Neural progenitor cell (in vitro differentiated cells): Measurements from ENCODE around the gene FGFR3. TPM values are rescaled to one million over a fixed set of nuclear protein-coding genes. Genes with fewer than 3 reads are reported as not detected.

Source experiments
- DNase-seq: peaks from one replicate; pipeline ENCODE4 v3.0.0-alpha.2; 2016; ENCODE audit warnings: low spot score
- H2AFZ ChIP-seq: fragments of 200-600 bp; sonication (generic); replicated peaks from 2 replicates; pipeline ENCODE4 v1.6.1; 2016; ENCODE audit warnings: antibody characterized with exemption
- H3F3A ChIP-seq: fragments of 200-600 bp; sonication (generic); 2 replicates; pipeline ENCODE4 v1.6.1; 2016; ENCODE audit warnings: antibody characterized with exemption, low read depth
- H3K27ac ChIP-seq: fragments of 200-600 bp; sonication (generic); 2 replicates; pipeline ENCODE4 v1.5.1; 2016; ENCODE audit warnings: mild to moderate bottlenecking
- H3K27me3 ChIP-seq: fragments of 200-600 bp; sonication (generic); 2 replicates; pipeline ENCODE4 v1.6.1; 2016; ENCODE audit warnings: mild to moderate bottlenecking, moderate library complexity
- H3K36me3 ChIP-seq: fragments of 200-600 bp; sonication (generic); 2 replicates; pipeline ENCODE4 v1.5.1; 2016
- H3K4me1 ChIP-seq: fragments of 200-600 bp; sonication (generic); 2 replicates; pipeline ENCODE4 v1.6.1; 2016; ENCODE audit warnings: mixed run types
- H3K4me2 ChIP-seq: fragments of 200-600 bp; sonication (generic); 2 replicates; pipeline ENCODE4 v1.6.1; 2016
- H3K4me3 ChIP-seq: fragments of 200-600 bp; sonication (generic); 2 replicates; pipeline ENCODE4 v1.5.1; 2016
- H3K79me2 ChIP-seq: fragments of 200-600 bp; sonication (generic); 2 replicates; pipeline ENCODE4 v1.6.1; 2016; ENCODE audit warnings: low read depth
- H3K9ac ChIP-seq: fragments of 200-600 bp; sonication (generic); 2 replicates; pipeline ENCODE4 v1.6.1; 2016
- H3K9me3 ChIP-seq: fragments of 200-600 bp; sonication (generic); 2 replicates; pipeline ENCODE4 v1.5.1; 2016; ENCODE audit warnings: low read depth
- H4K20me1 ChIP-seq: fragments of 200-600 bp; sonication (generic); 2 replicates; pipeline ENCODE4 v1.6.1; 2016; ENCODE audit warnings: low read depth
- H3K27ac Mint-ChIP-seq: 3 replicates; pipeline ENCODE4 v1.8.0; 2021; ENCODE audit warnings: mixed read lengths
- H3K27me3 Mint-ChIP-seq: 2 replicates; pipeline ENCODE4 v1.8.0; 2022; ENCODE audit warnings: low read depth, mild to moderate bottlenecking, inconsistent platforms, moderate library complexity, mixed read lengths; ENCODE audit not compliant: insufficient read depth
- H3K36me3 Mint-ChIP-seq: 3 replicates; pipeline ENCODE4 v1.8.0; 2021; ENCODE audit warnings: mixed read lengths
- H3K4me1 Mint-ChIP-seq: 3 replicates; pipeline ENCODE4 v1.8.0; 2021; ENCODE audit warnings: mixed read lengths
- H3K4me3 Mint-ChIP-seq: 3 replicates; pipeline ENCODE4 v1.8.0; 2021; ENCODE audit warnings: mild to moderate bottlenecking, moderate library complexity, mixed read lengths
- H3K9me3 Mint-ChIP-seq: 3 replicates; pipeline ENCODE4 v1.8.0; 2020; ENCODE audit warnings: mixed read lengths
- CTCF ChIP-seq: fragments of 200-600 bp; sonication (generic); IDR thresholded peaks from 2 replicates; pipeline ENCODE4 v1.5.1; 2017; ENCODE audit warnings: antibody characterized with exemption, mild to moderate bottlenecking
- EZH2 ChIP-seq: fragments of 200-600 bp; sonication (generic); IDR thresholded peaks from 2 replicates; pipeline ENCODE4 v1.6.1; 2017; ENCODE audit warnings: antibody characterized with exemption, mild to moderate bottlenecking, moderate library complexity
- EZH2phosphoT487 ChIP-seq: fragments of 200-600 bp; sonication (generic); IDR thresholded peaks from 2 replicates; pipeline ENCODE4 v1.6.1; 2017; ENCODE audit warnings: antibody characterized with exemption
- total RNA-seq: library from RNA; depleted of rRNA; stranded (reverse); fragments of >200 nt; gene quantifications from 2 replicates; pipeline ENCODE4 v1.2.3, GENCODE V29; 2015; ENCODE audit warnings: low replicate concordance

Gene FGFR3
- total RNA-seq, 1 donor from 2014 or later, result 4.8 TPM

- Mint-ChIP-seq H3K4me1 (peaks cover 35% of the 10 kb centered on the region), H3K9me3 (no peaks in the 10 kb centered on the region), H3K36me3 (no peaks in the 10 kb centered on the region), H3K4me3 (no peak overlapping the region), H3K27me3 (peaks cover 9% of the 10 kb centered on the region), H3K27ac (no peak overlapping the region)
- H3K4me3 ChIP-seq, result no peak overlapping the region
- TF ChIP-seq EZH2phosphoT487 (no peak), CTCF (no peak), EZH2 (no peak)
- peaks cover 19% of the 10 kb centered on the region for H3F3A ChIP-seq
- H3K4me2 ChIP-seq, result peak overlapping the region; percentile 51
- no peak for DNase-seq
- H3K36me3 ChIP-seq, result no peaks in the 10 kb centered on the region
- peaks cover 22% of the 10 kb centered on the region for H3K27me3 ChIP-seq
- peaks cover 39% of the 10 kb centered on the region for H4K20me1 ChIP-seq
- H3K9me3 ChIP-seq, result no peaks in the 10 kb centered on the region
- no peak overlapping the region for H3K27ac ChIP-seq
- peaks cover 64% of the 10 kb centered on the region for H3K4me1 ChIP-seq
- no peak overlapping the region for H2AFZ ChIP-seq
- no peak overlapping the region for H3K9ac ChIP-seq
- H3K79me2 ChIP-seq, result no peaks in the 10 kb centered on the region
Measured at GRCh38 chr4:1771555-1772305, 21.4 kb upstream of the FGFR3 start.

- Histone ChIP-seq H3K4me2 (no peak overlapping the region), H3F3A (peaks cover 26% of the 10 kb centered on the region), H2AFZ (no peak overlapping the region), H3K36me3 (no peaks in the 10 kb centered on the region), H3K9ac (no peak overlapping the region), H3K27me3 (peaks cover 21% of the 10 kb centered on the region), H3K79me2 (no peaks in the 10 kb centered on the region), H4K20me1 (peaks cover 34% of the 10 kb centered on the region), H3K27ac (no peak overlapping the region), H3K9me3 (no peaks in the 10 kb centered on the region), H3K4me3 (no peak overlapping the region), H3K4me1 (peaks cover 72% of the 10 kb centered on the region)
- Mint-ChIP-seq H3K27ac (no peak overlapping the region), H3K9me3 (no peaks in the 10 kb centered on the region), H3K27me3 (peaks cover 11% of the 10 kb centered on the region), H3K4me1 (peaks cover 43% of the 10 kb centered on the region), H3K36me3 (no peaks in the 10 kb centered on the region), H3K4me3 (no peak overlapping the region)
- TF ChIP-seq EZH2phosphoT487, result no peak
- no peak for TF ChIP-seq CTCF
- TF ChIP-seq EZH2, result no peak
- no peak for DNase-seq
Measured at GRCh38 chr4:1772853-1773538, 20.1 kb upstream of the FGFR3 start.

- Histone ChIP-seq H3K4me2 (no peak overlapping the region), H3K9ac (no peak overlapping the region), H3F3A (peaks cover 25% of the 10 kb centered on the region), H3K27ac (no peak overlapping the region), H4K20me1 (peaks cover 27% of the 10 kb centered on the region), H3K4me1 (peaks cover 70% of the 10 kb centered on the region), H3K27me3 (peaks cover 13% of the 10 kb centered on the region), H3K79me2 (no peaks in the 10 kb centered on the region), H3K9me3 (no peaks in the 10 kb centered on the region), H3K4me3 (no peak overlapping the region), H2AFZ (no peak overlapping the region), H3K36me3 (no peaks in the 10 kb centered on the region)
- H3K4me3 Mint-ChIP-seq, result no peak overlapping the region
- H3K27ac Mint-ChIP-seq, result no peak overlapping the region
- H3K36me3 Mint-ChIP-seq, result no peaks in the 10 kb centered on the region
- TF ChIP-seq EZH2 (no peak), EZH2phosphoT487 (no peak), CTCF (no peak)
- H3K27me3 Mint-ChIP-seq, result peaks cover 9% of the 10 kb centered on the region
- no peaks in the 10 kb centered on the region for H3K9me3 Mint-ChIP-seq
- no peak for DNase-seq
- peaks cover 41% of the 10 kb centered on the region for H3K4me1 Mint-ChIP-seq
Measured at GRCh38 chr4:1773754-1774153, 19.3 kb upstream of the FGFR3 start.
